C1 segment of cervical spinal cord (tissue), 14 donors: ENCODE results near the gene ANO9.
"Not testable (repeated sequence)": the region's sequence is repeated elsewhere in the genome, so short reads cannot be mapped to it uniquely, and the experiment has no call there.

Experiments used
- DNase-seq, 14 donors: peaks; one replicate each; lab custom pipeline; 2025; lab: John Stamatoyannopoulos, UW

The ANO9 gene

GRCh38 chr11:403761-404431, 37.9 kb downstream of the ANO9 start:
- DNase-seq, result no peak

DNA sequence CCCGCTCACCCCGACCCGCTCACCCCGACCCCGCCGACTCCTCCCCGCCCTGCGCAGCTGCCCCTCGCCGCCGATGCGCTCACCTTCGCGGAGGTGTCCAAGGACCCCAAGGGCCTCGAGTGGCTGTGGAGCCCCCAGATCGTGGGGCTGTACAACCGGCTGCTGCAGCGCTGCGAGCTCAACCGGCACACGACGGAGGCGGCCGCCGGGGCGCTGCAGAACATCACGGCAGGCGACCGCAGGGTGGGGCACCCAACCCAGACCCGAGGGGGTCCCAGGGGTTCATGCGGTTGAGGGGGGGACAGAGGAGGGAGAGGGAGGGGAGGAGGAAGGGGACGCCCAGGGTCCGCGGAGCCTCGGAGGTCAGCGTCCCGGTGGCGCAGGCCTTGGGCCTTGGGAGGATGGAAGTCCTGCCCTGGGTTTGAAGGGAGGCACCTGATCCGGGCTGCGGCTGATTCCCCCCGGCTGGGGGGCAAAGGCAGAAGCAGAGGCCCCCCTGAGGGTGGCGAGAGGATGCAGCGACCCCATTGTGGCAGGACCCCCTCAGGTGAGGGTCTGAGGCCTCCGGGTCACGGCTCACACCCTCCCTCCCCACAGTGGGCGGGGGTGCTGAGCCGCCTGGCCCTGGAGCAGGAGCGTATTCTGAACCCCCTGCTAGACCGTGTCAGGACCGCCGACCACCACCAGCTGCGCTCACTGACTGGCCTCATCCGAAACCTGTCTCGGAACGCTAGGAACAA, 38.6 kb downstream of the ANO9 start:
- DNase-seq, result no peak

DNA sequence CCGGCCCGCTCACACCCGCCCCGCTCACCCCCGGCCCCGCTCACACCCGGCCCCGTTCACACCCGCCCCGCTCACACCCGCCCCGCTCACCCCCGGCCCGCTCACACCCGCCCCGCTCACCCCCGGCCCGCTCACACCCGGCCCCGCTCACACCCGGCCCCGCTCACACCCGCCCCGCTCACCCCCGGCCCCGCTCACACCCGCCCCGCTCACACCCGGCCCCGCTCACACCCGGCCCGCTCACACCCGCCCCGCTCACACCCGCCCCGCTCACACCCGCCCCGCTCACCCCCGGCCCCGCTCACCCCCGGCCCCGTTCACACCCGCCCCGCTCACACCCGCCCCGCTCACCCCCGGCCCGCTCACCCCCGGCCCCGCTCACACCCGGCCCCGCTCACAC, 40.6 kb downstream of the ANO9 start:
- DNase-seq, result not testable (repeated sequence)

DNA sequence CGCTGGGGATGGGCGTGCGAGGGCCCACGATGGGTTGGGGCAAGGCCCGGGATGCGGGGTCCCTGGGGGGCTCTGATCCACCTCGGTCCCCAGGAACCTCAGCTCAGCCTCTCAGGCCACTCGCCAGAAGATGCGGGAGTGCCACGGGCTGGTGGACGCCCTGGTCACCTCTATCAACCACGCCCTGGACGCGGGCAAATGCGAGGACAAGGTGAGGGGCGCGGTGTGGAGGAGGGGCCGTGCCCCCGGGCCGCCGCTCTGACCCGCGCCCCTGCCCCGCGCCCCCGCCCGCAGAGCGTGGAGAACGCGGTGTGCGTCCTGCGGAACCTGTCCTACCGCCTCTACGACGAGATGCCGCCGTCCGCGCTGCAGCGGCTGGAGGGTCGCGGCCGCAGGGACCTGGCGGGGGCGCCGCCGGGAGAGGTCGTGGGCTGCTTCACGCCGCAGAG, 41.5 kb downstream of the ANO9 start:
- DNase-seq, result no peak

- DNase-seq, result no peak
Measured at GRCh38 chr11:399731-400211, 42.0 kb downstream of the ANO9 start.

- DNase-seq, result no peak
Measured at GRCh38 chr11:398826-399225, 43.0 kb downstream of the ANO9 start.

DNA sequence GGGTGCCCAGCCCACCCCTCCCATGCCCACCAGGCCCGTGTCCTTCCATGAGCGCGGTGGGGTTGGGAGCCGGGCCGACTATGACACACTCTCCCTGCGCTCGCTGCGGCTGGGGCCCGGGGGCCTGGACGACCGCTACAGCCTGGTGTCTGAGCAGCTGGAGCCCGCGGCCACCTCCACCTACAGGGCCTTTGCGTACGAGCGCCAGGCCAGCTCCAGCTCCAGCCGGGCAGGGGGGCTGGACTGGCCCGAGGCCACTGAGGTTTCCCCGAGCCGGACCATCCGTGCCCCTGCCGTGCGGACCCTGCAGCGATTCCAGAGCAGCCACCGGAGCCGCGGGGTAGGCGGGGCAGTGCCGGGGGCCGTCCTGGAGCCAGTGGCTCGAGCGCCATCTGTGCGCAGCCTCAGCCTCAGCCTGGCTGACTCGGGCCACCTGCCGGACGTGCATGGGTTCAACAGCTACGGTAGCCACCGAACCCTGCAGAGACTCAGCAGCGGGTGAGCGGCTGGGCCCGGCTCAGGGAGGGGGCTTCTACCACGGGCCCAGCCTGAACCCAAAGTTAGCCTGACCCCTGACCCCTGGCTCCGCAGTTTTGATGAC, 44.8 kb downstream of the ANO9 start:
- peak in 5 of 14 donors; percentile 20 to 32 (median 25) for DNase-seq

DNA sequence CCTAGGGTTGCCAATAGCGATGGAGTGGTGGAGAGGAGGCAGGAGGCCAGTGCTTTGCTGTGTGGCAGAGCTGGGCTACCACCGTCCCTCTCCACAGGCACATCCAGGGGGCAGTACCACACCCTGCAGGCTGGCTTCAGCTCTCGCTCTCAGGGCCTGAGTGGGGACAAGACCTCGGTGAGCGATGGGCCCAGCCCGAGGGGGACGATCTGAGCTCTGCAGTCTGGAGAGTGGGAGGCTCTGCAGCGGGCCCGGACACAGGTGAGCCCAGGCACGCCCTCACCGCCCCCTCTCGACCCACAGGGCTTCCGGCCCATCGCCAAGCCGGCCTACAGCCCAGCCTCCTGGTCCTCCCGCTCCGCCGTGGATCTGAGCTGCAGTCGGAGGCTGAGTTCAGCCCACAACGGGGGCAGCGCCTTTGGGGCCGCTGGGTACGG, 45.3 kb downstream of the ANO9 start:
- no peak for DNase-seq

DNA sequence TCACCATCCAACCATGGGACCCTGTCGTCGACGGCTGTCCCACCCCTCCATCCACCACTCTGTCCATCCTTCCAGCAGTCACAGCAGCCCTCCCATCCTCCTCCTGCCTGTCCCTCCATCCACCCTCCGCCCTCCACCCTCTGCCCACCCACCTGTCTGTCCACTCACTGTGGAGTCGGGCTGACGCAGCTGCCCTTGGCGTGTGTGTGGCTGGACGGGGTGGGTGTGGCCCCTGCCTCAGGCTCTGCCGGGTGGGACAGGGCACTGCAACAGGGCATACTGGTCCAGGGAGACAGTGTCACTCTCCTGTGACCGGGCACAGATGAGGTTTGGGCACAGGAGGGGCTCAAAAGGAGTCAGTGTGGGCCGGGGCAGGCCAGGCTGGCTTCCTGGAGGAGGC, 45.9 kb downstream of the ANO9 start:
- no peak for DNase-seq

GRCh38 chr11:394858-395655, 46.8 kb downstream of the ANO9 start:
- DNase-seq, result no peak

DNA sequence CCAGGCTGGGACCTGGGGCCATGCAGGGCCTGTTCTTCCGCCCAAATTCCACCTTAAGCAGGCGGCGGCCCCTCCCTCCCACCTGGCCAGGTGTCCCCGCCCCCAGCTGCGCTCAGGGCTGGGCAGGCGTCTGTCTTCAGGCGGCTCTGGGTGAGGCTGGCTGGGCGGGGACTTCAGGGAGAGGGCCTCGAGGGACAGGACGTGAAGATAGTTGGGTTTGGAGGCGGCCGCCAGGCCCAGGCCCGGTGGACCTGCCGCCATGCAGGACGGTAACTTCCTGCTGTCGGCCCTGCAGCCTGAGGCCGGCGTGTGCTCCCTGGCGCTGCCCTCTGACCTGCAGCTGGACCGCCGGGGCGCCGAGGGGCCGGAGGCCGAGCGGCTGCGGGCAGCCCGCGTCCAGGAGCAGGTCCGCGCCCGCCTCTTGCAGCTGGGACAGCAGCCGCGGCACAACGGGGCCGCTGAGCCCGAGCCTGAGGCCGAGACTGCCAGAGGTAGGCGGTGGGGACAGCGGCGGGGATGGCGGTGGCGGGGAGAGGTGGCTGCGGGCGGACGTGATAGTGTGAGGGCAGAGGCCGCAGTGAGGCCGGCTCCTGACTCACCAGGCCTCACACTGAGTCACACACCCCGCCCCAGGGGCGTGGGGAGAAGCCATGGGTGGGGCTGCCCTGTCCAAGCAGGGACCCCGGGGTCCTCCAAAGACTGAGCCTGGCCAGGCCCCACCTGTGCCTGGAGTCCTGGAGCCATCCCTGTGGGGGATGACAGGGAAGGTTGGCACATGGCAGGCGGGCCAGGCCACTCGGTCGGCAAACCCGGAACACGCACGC, 47.6 kb downstream of the ANO9 start, which contains the start of gene PKP3:
Gene PKP3 (plus strand): TSS at position 176 of the 824 bp plus-strand sequence. CDS start 84 bp downstream, at position 260.
- no peak for DNase-seq

GRCh38 chr11:393219-394033, 48.4 kb downstream of the ANO9 start:
- no peak for DNase-seq

DNA sequence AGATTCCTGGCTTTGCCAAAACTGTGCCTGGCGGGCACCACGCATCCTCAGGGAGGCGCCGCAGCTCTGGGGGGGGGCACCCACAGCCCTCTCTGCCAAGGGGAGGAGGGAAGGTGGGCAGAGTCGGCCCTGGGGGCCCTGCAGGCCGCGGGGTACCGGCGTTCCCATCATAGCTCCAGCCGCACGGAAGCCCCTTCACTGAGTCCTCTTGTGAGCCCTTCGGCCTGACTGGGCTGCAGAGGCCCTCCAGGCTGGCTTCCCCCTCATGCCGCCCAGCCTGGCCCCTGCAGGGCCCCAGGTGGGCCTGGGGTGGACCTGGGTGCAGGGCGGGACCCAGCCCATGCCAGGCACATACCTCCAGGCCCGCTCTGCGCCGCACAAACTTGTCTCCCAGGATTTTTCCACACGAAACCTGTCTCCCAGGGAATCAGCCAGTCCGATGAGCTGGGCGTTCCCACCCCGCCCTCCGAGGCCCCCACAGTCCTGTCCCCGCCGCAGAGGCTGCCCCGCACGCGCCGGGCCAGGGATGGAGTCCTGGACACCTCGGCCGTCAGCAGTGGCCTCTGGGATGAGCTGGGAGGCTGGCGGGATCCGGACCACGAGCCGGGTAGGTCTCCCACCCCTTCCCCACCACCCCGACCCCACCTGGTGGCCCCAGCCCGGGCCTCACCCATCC, 49.6 kb downstream of the ANO9 start:
- DNase-seq, result no peak

- DNase-seq, result no peak
Measured at GRCh38 chr11:391117-392017, 50.4 kb downstream of the ANO9 start.

DNA sequence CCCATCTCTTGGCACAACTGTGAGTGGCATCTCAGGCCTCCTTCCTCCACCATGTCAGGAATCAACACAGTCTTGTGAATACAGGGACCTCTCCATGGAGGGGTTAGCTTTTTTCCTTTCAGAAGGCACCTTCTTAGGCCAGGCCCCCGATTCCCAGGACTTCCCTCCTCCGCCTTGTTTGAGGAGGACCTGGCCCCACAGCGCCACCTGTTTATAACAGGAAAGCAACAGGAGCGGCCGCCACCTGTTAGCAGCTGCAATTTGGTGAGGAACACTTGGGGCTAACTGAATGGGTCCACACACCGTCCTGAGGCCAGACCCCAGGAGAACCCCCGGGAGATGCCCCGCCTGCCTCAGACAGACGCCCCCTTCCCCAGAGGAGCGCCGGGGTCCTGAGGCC, 51.6 kb downstream of the ANO9 start:
- no peak for DNase-seq

- not testable (repeated sequence) for DNase-seq
Measured at GRCh38 chr11:389369-389768, 52.4 kb downstream of the ANO9 start.

DNA sequence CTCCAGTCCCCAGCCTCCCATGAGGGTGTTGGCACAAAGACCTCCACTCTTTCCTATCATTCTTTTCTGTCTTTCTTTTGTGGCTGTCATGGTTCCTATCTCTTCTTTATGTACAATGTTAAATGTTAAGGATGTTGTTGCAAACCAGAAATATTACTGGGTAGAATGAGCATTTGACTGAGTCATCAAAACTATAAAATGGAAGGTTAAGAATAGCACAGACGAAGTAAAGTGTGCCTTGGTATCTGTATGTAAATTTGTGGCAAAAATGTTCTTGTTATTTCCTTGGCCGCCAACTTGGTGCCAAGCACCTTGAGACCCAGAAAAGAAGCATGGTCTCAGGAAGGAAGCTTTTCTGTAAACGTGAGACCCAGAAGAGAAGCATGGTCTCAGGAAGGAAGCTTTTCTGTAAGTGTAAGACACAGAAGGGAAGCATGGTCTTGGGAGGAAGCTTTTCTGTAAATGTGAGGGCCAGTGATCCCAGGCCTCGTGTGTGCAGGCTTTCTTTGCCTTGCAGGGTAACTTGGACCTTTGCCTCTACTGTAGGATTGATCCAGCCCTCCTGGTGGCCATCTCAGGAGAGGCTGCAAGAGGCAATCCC, 54.5 kb downstream of the ANO9 start:
- no peak for DNase-seq

- DNase-seq, result no peak
Measured at GRCh38 chr11:386483-386882, 55.3 kb downstream of the ANO9 start.
